Anterior cingulate cortex (tissue), 58 donors: Measurements from ENCODE around the gene C11orf97.
"Not testable (repeated sequence)": the region's sequence is repeated elsewhere in the genome, so short reads cannot be mapped to it uniquely, and the experiment has no call there.

Source experiments
- DNase-seq, 58 donors: peaks; one replicate each; lab custom pipeline; 2025; lab: John Stamatoyannopoulos, UW

C11orf97 gene

DNA sequence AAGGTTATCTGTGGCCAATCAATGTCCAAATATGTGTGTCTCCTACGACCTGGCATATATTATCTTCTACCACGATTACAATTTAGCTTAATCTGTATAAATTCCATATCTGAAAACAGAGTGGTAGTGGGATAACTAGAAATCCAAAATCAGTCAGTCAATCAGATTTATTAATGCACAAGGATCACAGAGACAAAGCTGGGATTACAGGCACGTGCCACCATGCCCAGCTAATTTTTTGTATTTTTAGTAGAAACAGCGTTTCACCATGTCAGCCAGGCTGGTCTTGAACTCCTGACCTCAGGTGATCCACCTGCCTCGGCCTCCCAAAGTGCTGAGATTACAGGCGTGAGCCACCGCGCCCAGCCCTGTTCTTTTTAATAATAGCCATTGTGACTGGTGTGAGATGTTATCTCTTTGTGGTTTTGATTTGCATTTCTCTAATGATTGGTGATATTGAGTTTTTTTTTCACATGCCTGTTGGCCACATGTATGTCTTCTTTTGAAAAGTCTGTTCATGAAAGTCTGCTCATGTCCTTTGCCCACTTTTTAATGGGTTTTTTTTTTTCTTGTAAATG lies 43.6 kb downstream of the C11orf97 start:
- DNase-seq = not testable (repeated sequence)

GRCh38 chr11:94557421-94557820 lies 45.2 kb downstream of the C11orf97 start:
- no peak for DNase-seq

GRCh38 chr11:94557992-94558391 lies 45.7 kb downstream of the C11orf97 start:
- DNase-seq = no peak

GRCh38 chr11:94558468-94558867 lies 46.2 kb downstream of the C11orf97 start:
- no peak for DNase-seq

GRCh38 chr11:94558932-94559331 lies 46.7 kb downstream of the C11orf97 start:
- no peak for DNase-seq

- DNase-seq = no peak
Observed at GRCh38 chr11:94559361-94559760, 47.1 kb downstream of the C11orf97 start.

GRCh38 chr11:94560834-94561233 lies 48.6 kb downstream of the C11orf97 start:
- DNase-seq = no peak

DNA sequence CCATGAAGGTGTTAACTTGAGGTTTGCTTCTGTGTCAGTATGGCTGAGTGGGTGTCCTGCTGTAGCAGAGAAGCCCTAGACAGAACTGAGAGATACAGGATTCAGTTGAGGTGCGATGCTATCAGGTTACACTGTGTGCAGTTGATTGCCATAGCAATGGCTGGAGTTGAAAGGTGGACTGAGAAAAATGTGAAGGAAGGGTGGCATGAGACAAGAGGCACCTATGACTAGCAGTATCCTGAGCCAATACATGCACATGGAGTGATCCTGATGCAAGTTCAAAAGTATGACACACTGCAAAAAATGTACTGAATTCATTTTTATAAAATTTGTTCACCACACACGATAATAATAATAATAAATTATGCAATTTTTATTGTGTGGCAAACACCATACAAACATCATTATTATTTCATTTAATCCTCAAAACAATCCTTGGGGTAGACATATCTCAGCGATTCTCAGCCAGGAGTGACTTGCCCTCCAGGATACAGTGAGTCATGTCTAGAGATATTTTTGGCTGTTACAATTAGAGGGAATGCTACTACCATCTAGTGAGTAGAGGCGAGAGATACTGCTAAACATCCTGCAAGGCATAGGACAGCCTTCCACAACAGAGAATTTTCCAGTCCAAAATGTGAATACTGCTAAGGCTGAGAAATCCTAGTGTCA lies 51.1 kb downstream of the C11orf97 start:
- no peak for DNase-seq

DNA sequence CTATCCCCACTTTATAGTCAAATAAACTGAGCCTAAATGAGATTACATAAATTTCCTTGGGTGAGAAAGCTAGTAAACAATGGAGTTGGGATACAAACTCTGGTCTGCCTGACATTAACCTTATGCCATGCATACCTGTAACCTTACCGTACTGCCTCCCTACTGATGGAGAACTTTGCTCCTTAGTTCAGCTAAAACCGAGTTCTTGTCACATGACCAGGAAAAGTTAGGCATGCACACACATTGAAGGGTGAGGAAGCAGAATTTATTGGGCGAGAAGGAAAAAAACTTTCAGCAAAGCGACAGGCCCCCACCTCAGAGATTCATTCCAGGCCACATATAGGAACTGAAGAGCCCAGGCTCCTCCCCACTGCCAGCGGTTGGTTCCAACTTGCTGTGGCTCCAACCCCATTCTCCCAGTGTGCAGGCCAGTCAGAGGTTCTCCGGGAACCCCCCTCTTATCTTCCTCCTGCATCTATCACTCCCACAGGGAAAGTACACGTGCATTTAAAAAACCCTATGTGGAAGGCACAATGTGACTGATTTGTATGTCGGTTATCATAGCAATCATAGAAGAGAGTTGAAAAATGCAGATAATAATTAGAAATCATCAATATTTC lies 51.7 kb downstream of the C11orf97 start:
- DNase-seq = no peak

DNA sequence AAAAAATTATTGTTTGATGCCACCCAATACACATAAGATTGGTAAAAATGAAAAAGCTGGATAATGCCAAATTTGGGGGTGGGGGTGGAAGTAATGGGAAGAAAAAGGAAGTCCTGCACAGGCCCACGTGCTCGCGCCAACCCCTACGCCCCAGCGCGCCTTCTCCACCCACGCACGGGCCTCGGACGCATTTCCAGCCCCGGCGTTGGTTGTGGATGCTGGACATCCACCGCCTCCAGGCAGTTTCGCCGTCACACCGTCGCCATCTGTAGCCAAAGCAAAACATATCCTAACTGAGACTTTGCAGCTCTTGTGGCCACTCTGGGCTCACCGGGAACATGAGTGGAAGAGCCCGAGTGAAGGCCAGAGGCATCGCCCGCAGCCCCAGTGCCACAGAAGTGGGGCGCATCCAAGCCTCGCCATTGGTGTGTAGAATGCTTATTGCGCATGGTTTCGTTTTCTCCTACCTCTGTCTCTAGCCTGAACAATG lies 55.0 kb downstream of the C11orf97 start, which contains the start of gene PIWIL4:
TSS of gene PIWIL4 (plus strand) at position 188 of the 490 bp plus-strand sequence. CDS start at position 339, 151 bp downstream.
- no peak for DNase-seq

- no peak for DNase-seq
Observed at GRCh38 chr11:94568200-94568599, 55.9 kb downstream of the C11orf97 start.

GRCh38 chr11:94568717-94569116 lies 56.5 kb downstream of the C11orf97 start:
- DNase-seq = no peak

DNA sequence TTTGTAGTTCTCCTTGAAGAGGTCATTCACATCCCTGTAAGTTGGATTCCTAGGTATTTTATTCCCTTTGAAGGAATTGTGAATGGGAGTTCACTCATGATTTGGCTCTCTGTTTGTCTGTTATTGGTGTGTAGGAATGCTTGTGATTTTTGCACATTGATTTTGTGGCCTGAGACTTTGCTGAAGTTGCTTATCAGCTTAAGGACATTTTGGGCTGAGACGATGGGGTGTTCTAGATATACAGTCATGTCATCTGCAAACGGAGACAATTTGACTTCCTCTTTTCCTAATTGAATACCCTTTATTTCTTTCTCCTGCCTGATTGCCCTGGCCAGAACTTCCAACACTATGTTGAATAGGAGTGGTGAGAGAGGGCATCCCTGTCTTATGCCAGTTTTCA lies 60.7 kb downstream of the C11orf97 start:
- DNase-seq = not testable (repeated sequence)

DNA sequence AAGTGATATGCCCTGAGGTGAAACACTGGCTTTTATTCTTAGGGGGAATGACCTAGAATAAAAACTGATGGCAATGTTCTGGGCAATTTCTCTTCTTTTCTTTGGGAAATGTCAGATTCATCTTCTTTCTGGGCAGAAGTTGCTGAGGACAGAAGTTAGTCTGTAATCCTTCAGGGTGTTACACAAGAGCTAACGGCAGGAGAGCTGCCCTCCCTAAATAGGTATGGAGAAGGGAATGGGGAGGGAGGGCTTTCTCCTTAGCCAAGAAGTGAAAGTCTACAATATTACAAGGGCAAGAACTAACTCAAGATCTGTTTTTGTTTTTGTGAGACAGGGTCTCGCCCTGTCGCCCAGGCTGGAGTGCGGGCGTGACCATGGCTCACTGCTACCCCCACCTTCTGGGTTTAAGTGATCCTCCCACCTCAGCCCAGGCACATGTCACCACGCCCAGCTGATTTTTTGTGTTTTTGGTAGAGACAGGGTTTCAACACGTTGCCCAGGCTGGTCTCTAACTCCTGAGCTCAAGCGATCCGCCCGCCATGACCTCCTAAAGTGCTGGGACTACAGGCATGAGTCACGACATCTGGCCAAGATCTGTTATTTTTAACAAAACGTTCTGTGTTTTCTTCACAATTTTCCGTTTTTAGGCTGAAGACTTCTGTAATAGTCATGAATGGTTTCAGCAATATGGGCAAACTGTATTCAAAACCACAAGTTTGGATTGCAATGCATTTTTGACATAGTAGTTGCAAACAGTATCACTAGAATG lies 62.1 kb downstream of the C11orf97 start:
- no peak for DNase-seq

DNA sequence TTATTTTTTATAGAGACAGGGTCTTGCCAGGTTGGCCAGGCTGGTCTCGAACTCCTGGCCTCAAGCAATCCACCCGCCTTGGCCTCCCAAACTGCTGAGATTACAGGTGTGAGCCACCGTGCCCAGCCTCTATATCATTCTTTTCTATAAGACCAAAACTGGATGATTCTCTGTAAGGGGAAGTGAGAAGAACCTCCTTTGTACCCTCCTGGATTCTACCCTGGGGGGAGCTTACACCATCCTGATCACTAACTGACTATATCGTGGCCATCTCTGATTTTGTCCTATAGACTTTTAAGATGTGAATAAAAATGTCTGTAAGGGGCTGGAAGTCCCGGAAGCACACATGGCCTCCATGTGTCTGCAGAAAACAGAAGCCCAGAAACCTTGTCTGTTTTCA lies 64.0 kb downstream of the C11orf97 start:
- DNase-seq = no peak

GRCh38 chr11:94577841-94578240 lies 65.6 kb downstream of the C11orf97 start:
- DNase-seq = no peak
